ENCODE results near the gene P3H3. TPM values are rescaled to one million over a fixed set of nuclear protein-coding genes. Genes with fewer than 3 reads are reported as not detected.
"Not testable (repeated sequence)": the region's sequence is repeated elsewhere in the genome, so short reads cannot be mapped to it uniquely, and the experiment has no call there.

The P3H3 gene
- polyA plus RNA-seq, 1 experiment: 45.5 TPM

DNA sequence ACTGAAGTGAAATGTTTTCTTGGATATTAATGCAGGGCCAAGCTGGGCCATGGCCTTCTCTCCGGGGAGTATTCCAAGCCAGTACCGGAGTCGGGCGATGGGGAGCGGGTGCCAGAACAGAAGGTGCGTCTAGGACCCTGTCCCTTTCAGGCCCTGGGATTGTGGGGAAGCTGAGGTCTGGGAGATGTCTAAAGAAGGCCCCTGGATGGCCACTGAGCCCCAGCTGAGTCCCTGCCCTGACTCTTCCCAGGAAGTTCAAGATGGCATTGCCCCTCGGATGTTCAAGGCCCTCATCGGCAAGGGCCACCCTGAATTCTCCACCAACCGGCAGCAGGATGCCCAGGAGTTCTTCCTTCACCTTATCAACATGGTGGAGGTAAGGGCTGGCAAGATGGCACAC, 31.9 kb downstream of the P3H3 start:
- ChIA-PET CTCF (interaction anchor here (1.2 kb wide), 1 partner anchor 9 kb away, joined by 3 read pairs; no protein-coding TSS in a partner anchor), POLR2A (no interaction called here)
- no peak for DNase-seq (ENCODE audit: low read depth, low spot score)
- Histone ChIP-seq H3K27me3 (ENCODE audit: control insufficient read depth, insufficient read depth, low read length) (no peaks in the 10 kb centered on the region), H3K27ac (ENCODE audit: low read depth, low read length) (no peak overlapping the region), H3K4me3 (ENCODE audit: low read depth, low read length) (no peak overlapping the region), H3K9me3 (ENCODE audit: control insufficient read depth, insufficient read depth, low read length) (no peaks in the 10 kb centered on the region)
- TF ChIP-seq, protein P1, sequence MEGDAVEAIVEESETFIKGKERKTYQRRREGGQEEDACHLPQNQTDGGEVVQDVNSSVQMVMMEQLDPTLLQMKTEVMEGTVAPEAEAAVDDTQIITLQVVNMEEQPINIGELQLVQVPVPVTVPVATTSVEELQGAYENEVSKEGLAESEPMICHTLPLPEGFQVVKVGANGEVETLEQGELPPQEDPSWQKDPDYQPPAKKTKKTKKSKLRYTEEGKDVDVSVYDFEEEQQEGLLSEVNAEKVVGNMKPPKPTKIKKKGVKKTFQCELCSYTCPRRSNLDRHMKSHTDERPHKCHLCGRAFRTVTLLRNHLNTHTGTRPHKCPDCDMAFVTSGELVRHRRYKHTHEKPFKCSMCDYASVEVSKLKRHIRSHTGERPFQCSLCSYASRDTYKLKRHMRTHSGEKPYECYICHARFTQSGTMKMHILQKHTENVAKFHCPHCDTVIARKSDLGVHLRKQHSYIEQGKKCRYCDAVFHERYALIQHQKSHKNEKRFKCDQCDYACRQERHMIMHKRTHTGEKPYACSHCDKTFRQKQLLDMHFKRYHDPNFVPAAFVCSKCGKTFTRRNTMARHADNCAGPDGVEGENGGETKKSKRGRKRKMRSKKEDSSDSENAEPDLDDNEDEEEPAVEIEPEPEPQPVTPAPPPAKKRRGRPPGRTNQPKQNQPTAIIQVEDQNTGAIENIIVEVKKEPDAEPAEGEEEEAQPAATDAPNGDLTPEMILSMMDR (IDR thresholded peaks at IDR 0.05; ENCODE audit: low read depth, low read length): no peak

DNA sequence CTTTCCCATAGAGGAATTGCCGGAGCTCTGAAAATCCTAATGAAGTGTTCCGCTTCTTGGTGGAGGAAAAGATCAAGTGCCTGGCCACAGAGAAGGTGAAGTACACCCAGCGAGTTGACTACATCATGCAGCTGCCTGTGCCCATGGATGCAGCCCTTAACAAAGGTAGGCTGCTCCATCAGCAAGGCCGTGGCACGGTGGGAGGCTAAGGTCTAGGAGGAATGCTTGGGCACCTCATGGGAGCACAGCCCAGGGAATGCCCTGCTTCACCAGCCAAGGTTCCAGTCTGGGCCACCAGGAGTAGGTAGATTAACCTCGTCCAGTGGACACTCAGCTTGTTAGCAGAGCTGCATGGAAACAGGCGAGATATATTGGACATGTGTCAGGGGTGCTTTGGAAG, 32.7 kb downstream of the P3H3 start:
- ChIA-PET POLR2A (interaction anchor here (1.0 to 1.1 kb wide), 2 partner anchors 8 to 12 kb away, joined by 3 to 4 read pairs; partner anchors contain the start of gene SPSB2), CTCF (interaction anchor here (1.1 kb wide), 1 partner anchor 9 kb away, joined by 4 read pairs; no protein-coding TSS in a partner anchor)
- Histone ChIP-seq H3K9me3 (ENCODE audit: control insufficient read depth, insufficient read depth, low read length) (no peaks in the 10 kb centered on the region), H3K4me3 (ENCODE audit: low read depth, low read length) (no peak overlapping the region), H3K27ac (ENCODE audit: low read depth, low read length) (no peak overlapping the region), H3K27me3 (ENCODE audit: control insufficient read depth, insufficient read depth, low read length) (no peaks in the 10 kb centered on the region)
- DNase-seq (ENCODE audit: low read depth, low spot score): no peak
- TF ChIP-seq, protein P1 (IDR thresholded peaks at IDR 0.05; ENCODE audit: low read depth, low read length): no peak

DNA sequence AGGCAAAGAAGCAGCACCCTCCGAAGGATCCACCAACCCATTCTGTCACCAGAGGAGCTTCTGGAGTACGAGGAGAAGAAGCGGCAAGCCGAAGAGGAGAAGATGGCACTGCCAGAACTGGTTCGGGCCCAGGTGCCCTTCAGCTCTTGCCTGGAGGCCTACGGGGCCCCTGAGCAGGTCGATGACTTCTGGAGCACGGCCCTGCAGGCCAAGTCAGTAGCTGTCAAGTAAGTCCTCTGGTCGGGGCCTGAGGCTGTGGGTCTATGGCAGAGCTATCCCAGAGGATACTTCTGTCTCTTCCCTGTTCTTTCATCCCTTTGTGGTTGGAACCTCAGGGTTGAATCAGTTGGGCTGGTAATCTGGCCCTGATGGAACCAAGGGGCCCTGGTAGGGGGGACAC, 33.2 kb downstream of the P3H3 start:
- Histone ChIP-seq H3K27ac (ENCODE audit: low read depth, low read length) (no peak overlapping the region), H3K4me3 (ENCODE audit: low read depth, low read length) (no peak overlapping the region), H3K9me3 (ENCODE audit: control insufficient read depth, insufficient read depth, low read length) (no peaks in the 10 kb centered on the region), H3K27me3 (ENCODE audit: control insufficient read depth, insufficient read depth, low read length) (no peaks in the 10 kb centered on the region)
- CTCF ChIA-PET: interaction anchor here (1.1 kb wide), 1 partner anchor 8 kb away, joined by 4 read pairs; no protein-coding TSS in a partner anchor
- no peak for DNase-seq (ENCODE audit: low read depth, low spot score)
- TF ChIP-seq, protein P1 (IDR thresholded peaks at IDR 0.05; ENCODE audit: low read depth, low read length): no peak
- POLR2A ChIA-PET: interaction anchor here (1.0 to 1.1 kb wide), 2 partner anchors 9 to 12 kb away, joined by 3 to 4 read pairs; partner anchors contain the start of gene SPSB2

DNA sequence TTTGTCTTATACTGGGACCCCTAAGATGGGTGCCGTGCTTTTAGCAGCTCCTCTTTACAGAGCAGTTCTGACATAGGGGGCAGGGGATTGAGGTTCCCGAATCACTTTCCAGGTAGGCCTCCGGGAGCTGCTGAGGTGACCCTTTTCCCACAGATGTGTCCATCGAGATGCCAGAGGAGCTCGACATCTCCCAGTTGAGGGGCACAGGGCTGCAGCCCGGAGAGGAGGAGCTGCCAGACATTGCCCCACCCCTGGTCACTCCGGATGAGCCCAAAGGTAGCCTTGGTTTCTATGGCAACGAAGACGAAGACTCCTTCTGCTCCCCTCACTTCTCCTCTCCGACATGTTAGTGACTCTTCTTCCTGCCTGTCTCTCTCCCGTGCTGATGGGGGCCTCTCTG, 34.8 kb downstream of the P3H3 start:
- ChIA-PET CTCF (no interaction called here), POLR2A (no interaction called here)
- Histone ChIP-seq H3K4me3 (ENCODE audit: low read depth, low read length) (no peak overlapping the region), H3K27me3 (ENCODE audit: control insufficient read depth, insufficient read depth, low read length) (no peaks in the 10 kb centered on the region), H3K9me3 (ENCODE audit: control insufficient read depth, insufficient read depth, low read length) (no peaks in the 10 kb centered on the region), H3K27ac (ENCODE audit: low read depth, low read length) (no peak overlapping the region)
- TF ChIP-seq, protein P1 (IDR thresholded peaks at IDR 0.05; ENCODE audit: low read depth, low read length): no peak
- no peak for DNase-seq (ENCODE audit: low read depth, low spot score)

DNA sequence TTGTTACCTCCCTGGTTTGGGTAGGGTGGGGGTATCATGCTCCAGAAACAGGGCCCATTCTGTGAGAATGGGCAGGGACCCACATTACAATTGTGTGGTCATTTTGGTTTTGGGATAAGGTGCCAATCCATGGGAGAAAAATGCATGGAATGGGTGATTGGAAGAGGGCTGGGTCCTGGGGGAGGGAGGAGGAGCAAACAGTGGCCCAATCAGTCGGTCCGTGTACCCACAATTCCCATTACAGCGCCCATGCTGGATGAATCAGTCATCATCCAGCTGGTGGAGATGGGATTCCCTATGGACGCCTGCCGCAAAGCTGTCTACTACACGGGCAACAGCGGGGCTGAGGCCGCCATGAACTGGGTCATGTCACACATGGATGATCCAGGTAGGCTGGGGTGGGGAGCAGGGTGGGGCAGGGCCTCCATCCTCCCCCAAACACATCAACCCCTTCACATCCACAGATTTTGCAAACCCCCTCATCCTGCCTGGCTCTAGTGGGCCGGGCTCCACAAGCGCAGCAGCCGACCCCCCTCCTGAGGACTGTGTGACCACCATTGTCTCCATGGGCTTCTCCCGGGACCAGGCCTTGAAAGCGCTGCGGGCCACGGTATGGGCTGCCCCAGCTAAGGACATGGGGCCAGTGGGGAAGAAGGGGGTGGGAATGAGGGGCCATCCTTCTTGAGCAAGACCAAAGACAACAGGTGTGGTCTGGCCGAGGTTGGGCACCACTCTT, 35.5 kb downstream of the P3H3 start:
- CTCF ChIA-PET: interaction anchor here (0.6 kb wide), 1 partner anchor 315 kb away, joined by 3 read pairs; no protein-coding TSS in a partner anchor
- H3K27ac ChIP-seq (ENCODE audit: low read depth, low read length): no peak overlapping the region
- no peaks in the 10 kb centered on the region for H3K27me3 ChIP-seq (ENCODE audit: control insufficient read depth, insufficient read depth, low read length)
- TF ChIP-seq, protein P1 (IDR thresholded peaks at IDR 0.05; ENCODE audit: low read depth, low read length): no peak
- POLR2A ChIA-PET: interaction anchor here (4.8 kb wide), 1 partner anchor 12 kb away, joined by 57 read pairs; the partner anchor contains the start of genes CDCA3 and USP5
- H3K9me3 ChIP-seq (ENCODE audit: control insufficient read depth, insufficient read depth, low read length): no peaks in the 10 kb centered on the region
- DNase-seq (ENCODE audit: low read depth, low spot score): no peak
- no peak overlapping the region for H3K4me3 ChIP-seq (ENCODE audit: low read depth, low read length)

DNA sequence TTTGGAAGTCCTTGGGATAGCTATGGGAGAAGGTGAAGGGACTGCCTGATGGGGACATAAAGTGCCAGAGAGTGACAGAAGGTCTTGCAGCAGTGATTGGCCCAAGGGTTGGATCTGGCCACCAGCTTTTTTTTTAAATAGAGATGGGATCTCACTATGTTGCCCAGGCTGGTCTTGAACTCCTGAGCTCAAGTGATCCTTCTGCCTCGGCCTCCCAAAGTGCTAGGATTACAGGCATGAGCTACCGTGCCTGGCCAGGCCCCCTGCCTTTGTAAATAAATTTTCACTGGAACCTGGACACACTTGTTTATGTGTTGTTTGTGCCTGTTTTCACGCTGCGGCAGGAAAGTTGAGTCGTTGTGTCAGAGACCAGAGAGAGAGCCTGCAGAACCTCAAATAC, 37.1 kb downstream of the P3H3 start:
- CTCF ChIA-PET: interaction anchor here (0.5 to 1.1 kb wide), 2 partner anchors 71 to 99 kb away, joined by 3 to 4 read pairs; no protein-coding TSS in a partner anchor
- H3K4me3 ChIP-seq (ENCODE audit: low read depth, low read length); H3K9me3 ChIP-seq (ENCODE audit: control insufficient read depth, insufficient read depth, low read length); H3K27ac ChIP-seq (ENCODE audit: low read depth, low read length); DNase-seq (ENCODE audit: low read depth, low spot score); H3K27me3 ChIP-seq (ENCODE audit: control insufficient read depth, insufficient read depth, low read length): not testable (repeated sequence)
- POLR2A ChIA-PET: interaction anchor here (0.6 to 4.8 kb wide), 2 partner anchors 13 to 115 kb away, joined by 3 to 57 read pairs; partner anchors contain the start of genes CDCA3 and USP5

All from AG04450 (cell line).